CD4-positive, alpha-beta T cell treated with Interleukin-17A for 1 hour (primary cell): ENCODE results near the gene RNF31.

ENCODE experiments used
- DNase-seq: peaks from one replicate; pipeline ENCODE4 v3.0.0-alpha.2; 2020

The RNF31 gene

GRCh38 chr14:24138396-24139271 is 8.7 kb upstream of the RNF31 start:
- DNase-seq = no peak

- peak; percentile 36 for DNase-seq
Measured at GRCh38 chr14:24139272-24139934, 7.9 kb upstream of the RNF31 start.

- DNase-seq = peak; percentile 100
Measured at GRCh38 chr14:24141097-24141880, 6.0 kb upstream of the RNF31 start, which contains the start of gene EMC9. Gene EMC9, minus strand, starts transcription at chr14:24141591. Its CDS starts 287 bp downstream, at chr14:24141304.

GRCh38 chr14:24143511-24143910 is 3.8 kb upstream of the RNF31 start:
- DNase-seq = no peak

GRCh38 chr14:24144451-24144850 is 2.8 kb upstream of the RNF31 start:
- no peak for DNase-seq

- DNase-seq = no peak
Measured at GRCh38 chr14:24145219-24145618, 2.1 kb upstream of the RNF31 start.

- no peak for DNase-seq
Measured at GRCh38 chr14:24145690-24146452, 1.4 kb upstream of the RNF31 start.

GRCh38 chr14:24146453-24146977 is 783 bp upstream of the RNF31 start, which contains the start of gene PSME2:
Gene PSME2, minus strand, starts transcription at chr14:24146610. Its CDS starts 29 bp downstream, at chr14:24146581.
- DNase-seq = peak; percentile 92

- DNase-seq = no peak
Measured at GRCh38 chr14:24147761-24148428, 597 bp downstream of the RNF31 start.

GRCh38 chr14:24149302-24149969 is 2.1 kb downstream of the RNF31 start:
- no peak for DNase-seq

- no peak for DNase-seq
Measured at GRCh38 chr14:24150061-24150460, 2.8 kb downstream of the RNF31 start.

- no peak for DNase-seq
Measured at GRCh38 chr14:24150567-24150966, 3.3 kb downstream of the RNF31 start.

- no peak for DNase-seq
Measured at GRCh38 chr14:24150993-24151392, 3.7 kb downstream of the RNF31 start.

- no peak for DNase-seq
Measured at GRCh38 chr14:24151404-24152080, 4.2 kb downstream of the RNF31 start.

GRCh38 chr14:24155100-24155499 is 7.8 kb downstream of the RNF31 start:
- DNase-seq = no peak

GRCh38 chr14:24156840-24157239 is 9.5 kb downstream of the RNF31 start:
- DNase-seq = no peak

- DNase-seq = no peak
Measured at GRCh38 chr14:24157331-24157730, 10.0 kb downstream of the RNF31 start.

- no peak for DNase-seq
Measured at GRCh38 chr14:24159777-24160498, 12.6 kb downstream of the RNF31 start.

GRCh38 chr14:24160499-24160849 is 13.2 kb downstream of the RNF31 start:
- no peak for DNase-seq
